Large intestine (tissue), 12 donors: Measurements from ENCODE around the gene FTSJ3. TPM values are rescaled to one million over a fixed set of nuclear protein-coding genes. Genes with fewer than 3 reads are reported as not detected.
"Not testable (repeated sequence)": the region's sequence is repeated elsewhere in the genome, so short reads cannot be mapped to it uniquely, and the experiment has no call there.

ENCODE experiments used
- DNase-seq, 2 donors: peaks; one replicate each; pipeline versions ENCODE4 v3.0.0 to v3.0.0-alpha.2; 2013
- H3K27ac ChIP-seq: one replicate; pipeline ENCODE4 v1.5.1; 2013; ENCODE audit warnings: low read length
- H3K27me3 ChIP-seq: 2 replicates; pipeline ENCODE4 v1.6.1; 2013; ENCODE audit warnings: low read length; ENCODE audit not compliant: control insufficient read depth, insufficient read depth
- H3K36me3 ChIP-seq: 2 replicates; pipeline ENCODE4 v1.6.1; 2013; ENCODE audit warnings: low read length; ENCODE audit not compliant: control insufficient read depth, insufficient read depth
- H3K4me1 ChIP-seq: one replicate; pipeline ENCODE4 v1.6.1; 2013; ENCODE audit warnings: low read length; ENCODE audit not compliant: control insufficient read depth, insufficient read depth
- H3K4me3 ChIP-seq: one replicate; pipeline ENCODE4 v1.5.1; 2013; ENCODE audit warnings: low read length
- H3K9me3 ChIP-seq: one replicate; pipeline ENCODE4 v1.6.1; 2013; ENCODE audit warnings: mild to moderate bottlenecking, low read depth, low read length, moderate library complexity; ENCODE audit not compliant: control insufficient read depth
- WGBS: methylation state at CpG from one replicate; pipeline ENCODE4 v1.1.5; 2013; ENCODE audit warnings: low lambda C conversion rate; ENCODE audit not compliant: insufficient coverage; 5-methylcytosine and 5-hydroxymethylcytosine counted together
- long read RNA-seq, 11 donors: transcript quantifications; one replicate each; lab custom pipeline, GENCODE V29; 2026
- polyA plus RNA-seq: library from polyadenylated mRNA; unstranded; fragments of 120-200 nt; gene quantifications from one replicate; pipeline ENCODE4 v1.2.1, GENCODE V29; 2013

Gene FTSJ3, protein sequence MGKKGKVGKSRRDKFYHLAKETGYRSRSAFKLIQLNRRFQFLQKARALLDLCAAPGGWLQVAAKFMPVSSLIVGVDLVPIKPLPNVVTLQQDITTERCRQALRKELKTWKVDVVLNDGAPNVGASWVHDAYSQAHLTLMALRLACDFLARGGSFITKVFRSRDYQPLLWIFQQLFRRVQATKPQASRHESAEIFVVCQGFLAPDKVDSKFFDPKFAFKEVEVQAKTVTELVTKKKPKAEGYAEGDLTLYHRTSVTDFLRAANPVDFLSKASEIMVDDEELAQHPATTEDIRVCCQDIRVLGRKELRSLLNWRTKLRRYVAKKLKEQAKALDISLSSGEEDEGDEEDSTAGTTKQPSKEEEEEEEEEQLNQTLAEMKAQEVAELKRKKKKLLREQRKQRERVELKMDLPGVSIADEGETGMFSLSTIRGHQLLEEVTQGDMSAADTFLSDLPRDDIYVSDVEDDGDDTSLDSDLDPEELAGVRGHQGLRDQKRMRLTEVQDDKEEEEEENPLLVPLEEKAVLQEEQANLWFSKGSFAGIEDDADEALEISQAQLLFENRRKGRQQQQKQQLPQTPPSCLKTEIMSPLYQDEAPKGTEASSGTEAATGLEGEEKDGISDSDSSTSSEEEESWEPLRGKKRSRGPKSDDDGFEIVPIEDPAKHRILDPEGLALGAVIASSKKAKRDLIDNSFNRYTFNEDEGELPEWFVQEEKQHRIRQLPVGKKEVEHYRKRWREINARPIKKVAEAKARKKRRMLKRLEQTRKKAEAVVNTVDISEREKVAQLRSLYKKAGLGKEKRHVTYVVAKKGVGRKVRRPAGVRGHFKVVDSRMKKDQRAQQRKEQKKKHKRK
- 49.6 TPM for polyA plus RNA-seq
- long read RNA-seq, donor 1, partial matches to known transcripts = 16 of 20 reads
- long read RNA-seq, donor 1, other reads (novel, unspliced or antisense) = 0 of 20 reads
- long read RNA-seq, donor 2, partial matches to known transcripts = 183 of 267 reads
- long read RNA-seq, donor 2, other reads (novel, unspliced or antisense) = 81 of 267 reads
- long read RNA-seq, donor 3 = 0 reads
- long read RNA-seq, donor 4 = 0 reads
- long read RNA-seq, donor 5, partial matches to known transcripts = 26 of 51 reads
- long read RNA-seq, donor 5, other reads (novel, unspliced or antisense) = 22 of 51 reads
- long read RNA-seq, donor 6, partial matches to known transcripts = 14 of 18 reads
- long read RNA-seq, donor 6, other reads (novel, unspliced or antisense) = 0 of 18 reads
- long read RNA-seq, donor 7, partial matches to known transcripts = 58 of 84 reads
- long read RNA-seq, donor 7, other reads (novel, unspliced or antisense) = 23 of 84 reads
- long read RNA-seq, donor 8, partial matches to known transcripts = 30 of 33 reads
- long read RNA-seq, donor 8, other reads (novel, unspliced or antisense) = 0 of 33 reads
- long read RNA-seq, donor 9, partial matches to known transcripts = 82 of 125 reads
- long read RNA-seq, donor 9, other reads (novel, unspliced or antisense) = 42 of 125 reads
- long read RNA-seq, donor 10, partial matches to known transcripts = 14 of 19 reads
- long read RNA-seq, donor 10, other reads (novel, unspliced or antisense) = 0 of 19 reads
- long read RNA-seq, donor 11, partial matches to known transcripts = 15 of 18 reads
- long read RNA-seq, donor 11, other reads (novel, unspliced or antisense) = 0 of 18 reads

GRCh38 chr17:63827002-63827800, at the start of gene FTSJ3, which contains the start of gene PSMC5:
FTSJ3 (minus strand) TSS chr17:63827663; CDS start chr17:63826902, 761 bp downstream.
PSMC5 (plus strand) TSS chr17:63827431; CDS start chr17:63827491, 60 bp downstream.
- Histone ChIP-seq H3K27ac (peak within 1 kb of the TSS; percentile 81), H3K36me3 (peaks cover 65% of the 10 kb centered on the region), H3K4me1 (peaks cover 11% of the 10 kb centered on the region), H3K9me3 (no peaks in the 10 kb centered on the region), H3K4me3 (peak within 1 kb of the TSS; percentile 69), H3K27me3 (no peaks in the 10 kb centered on the region)
- peak; percentile 95 to 98 for DNase-seq
- WGBS = 0% methylated on average over 1 of the region's 58 CpGs

GRCh38 chr17:63874693-63875092, 47.2 kb upstream of the FTSJ3 start:
- no CpG with 5 or more reads among the region's 6 CpGs for WGBS
- H3K36me3 ChIP-seq, H3K27ac ChIP-seq: not testable (repeated sequence)

GRCh38 chr17:63874061-63874626, 46.7 kb upstream of the FTSJ3 start:
- not testable (repeated sequence) for H3K4me3 ChIP-seq, DNase-seq, H3K4me1 ChIP-seq, H3K27me3 ChIP-seq, H3K9me3 ChIP-seq, H3K36me3 ChIP-seq, H3K27ac ChIP-seq
- WGBS = no CpG with 5 or more reads among the region's 8 CpGs

More at GRCh38 chr17:63874693-63875092, 47.2 kb upstream of the FTSJ3 start:
- not testable (repeated sequence) for H3K4me1 ChIP-seq, H3K27me3 ChIP-seq, H3K4me3 ChIP-seq, DNase-seq, H3K9me3 ChIP-seq

- WGBS = no CpG with 5 or more reads among the region's 7 CpGs
- H3K4me3 ChIP-seq, H3K9me3 ChIP-seq, H3K27ac ChIP-seq, H3K4me1 ChIP-seq, H3K36me3 ChIP-seq, H3K27me3 ChIP-seq, DNase-seq: not testable (repeated sequence)
These were observed 46.1 kb upstream of the FTSJ3 start, which contains the start of gene CSH2 for GRCh38 chr17:63873577-63873976. CSH2 (minus strand) TSS chr17:63873677; CDS start chr17:63873614, 63 bp downstream.

GRCh38 chr17:63871646-63872365, 44.3 kb upstream of the FTSJ3 start:
- not testable (repeated sequence) for H3K27me3 ChIP-seq, H3K4me1 ChIP-seq, H3K36me3 ChIP-seq, H3K27ac ChIP-seq, H3K4me3 ChIP-seq, H3K9me3 ChIP-seq, DNase-seq
- no CpG with 5 or more reads among the region's 15 CpGs for WGBS

- H3K9me3 ChIP-seq, DNase-seq, H3K4me3 ChIP-seq, H3K27ac ChIP-seq, H3K27me3 ChIP-seq, H3K4me1 ChIP-seq, H3K36me3 ChIP-seq: not testable (repeated sequence)
- WGBS = no CpG with 5 or more reads among the region's 4 CpGs
These were observed 42.8 kb upstream of the FTSJ3 start for GRCh38 chr17:63870292-63870665.

DNA sequence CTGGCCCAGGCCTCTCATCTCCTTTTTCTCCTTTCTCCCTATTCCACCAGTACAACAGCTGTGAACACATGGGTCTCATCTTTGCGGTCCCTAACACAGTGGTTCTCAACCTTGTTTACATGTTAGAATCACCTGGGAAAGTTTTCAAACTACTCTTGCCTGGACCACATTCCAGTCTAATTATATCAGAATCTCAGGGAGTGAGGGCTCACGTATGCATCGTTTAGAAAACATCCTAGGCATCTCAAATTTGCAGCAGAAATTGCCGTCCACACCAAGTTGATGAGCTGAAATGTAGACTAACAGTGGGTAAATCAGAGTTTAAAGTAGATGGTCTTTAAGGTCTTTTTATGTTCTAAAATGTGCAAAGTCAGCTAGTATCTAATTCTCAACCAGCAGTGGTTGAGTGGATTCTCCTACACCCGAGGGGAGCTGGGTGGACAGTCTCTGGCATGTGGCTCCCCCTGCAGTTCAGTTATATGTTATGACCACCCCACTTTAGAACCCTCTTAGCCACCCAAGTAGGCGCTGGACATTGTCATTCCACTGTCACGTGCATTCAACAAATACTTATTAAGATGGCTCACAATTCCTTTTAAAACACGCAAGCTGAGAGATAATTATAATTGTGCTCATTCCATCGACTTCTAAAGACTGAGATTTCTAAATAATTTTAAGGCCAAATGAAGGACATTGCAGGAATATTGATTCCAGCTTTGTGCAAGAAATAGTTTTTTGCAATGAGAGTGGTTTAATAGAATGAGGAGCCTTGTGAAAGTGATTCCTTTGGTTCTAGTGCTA, 42.2 kb upstream of the FTSJ3 start:
- no CpG with 5 or more reads among the region's 9 CpGs for WGBS
- H3K27me3 ChIP-seq, DNase-seq, H3K36me3 ChIP-seq, H3K4me1 ChIP-seq, H3K4me3 ChIP-seq, H3K27ac ChIP-seq, H3K9me3 ChIP-seq: not testable (repeated sequence)

DNA sequence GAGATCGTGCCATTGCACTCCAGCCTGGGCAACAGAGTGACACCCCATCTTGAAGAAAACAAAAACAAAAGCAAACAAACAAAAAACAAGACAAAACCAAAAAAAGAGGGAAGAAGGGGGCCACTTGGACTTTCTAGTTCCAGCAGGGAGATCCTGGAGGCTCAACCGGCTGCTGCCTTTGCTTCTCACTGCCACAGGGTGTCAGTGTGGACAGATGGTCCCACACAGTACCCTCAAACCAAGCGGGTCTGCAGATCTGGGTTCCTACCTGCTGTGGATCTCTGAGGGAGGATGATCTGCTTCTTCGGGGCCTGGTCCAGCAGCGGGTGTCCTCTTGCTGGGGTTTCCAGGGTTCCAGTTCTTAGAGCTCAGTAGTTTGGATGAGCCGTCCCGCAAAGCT, 39.2 kb upstream of the FTSJ3 start:
- not testable (repeated sequence) for H3K4me3 ChIP-seq, H3K27me3 ChIP-seq, H3K4me1 ChIP-seq, DNase-seq, H3K27ac ChIP-seq, H3K36me3 ChIP-seq, H3K9me3 ChIP-seq
- WGBS = no CpG with 5 or more reads among the region's 7 CpGs
